Liver (tissue), 9 donors: Measurements from ENCODE around the gene PRRX1. TPM values are rescaled to one million over a fixed set of nuclear protein-coding genes. Genes with fewer than 3 reads are reported as not detected.

Experiments used
- DNase-seq: peaks from one replicate; pipeline ENCODE4 v3.0.0-alpha.2; 2017; ENCODE audit warnings: low spot score
- H3K27ac ChIP-seq, 2 donors: one replicate each; pipeline ENCODE4 v1.7.0; 2013; ENCODE audit warnings: inconsistent platforms in 2 of 2, low read length in 2 of 2, control low read depth in 1 of 2, low read depth in 1 of 2, mild to moderate bottlenecking in 1 of 2
- H3K27me3 ChIP-seq, 4 donors: one replicate each; pipeline versions ENCODE4 v1.6.1 to v1.7.0; 2013; ENCODE audit warnings: low read length in 3 of 4, inconsistent platforms in 1 of 4, mild to moderate bottlenecking in 1 of 4, moderate library complexity in 1 of 4; ENCODE audit not compliant: control insufficient read depth in 4 of 4, insufficient read depth in 4 of 4
- H3K36me3 ChIP-seq, 4 donors: one replicate each; pipeline versions ENCODE4 v1.6.1 to v1.7.0; 2013; ENCODE audit warnings: low read length in 3 of 4, mild to moderate bottlenecking in 3 of 4, low read depth in 1 of 4, moderate library complexity in 1 of 4; ENCODE audit not compliant: control insufficient read depth in 4 of 4, insufficient read depth in 3 of 4
- H3K4me1 ChIP-seq, 4 donors: one replicate each; pipeline versions ENCODE4 v1.6.1 to v1.7.0; 2013; ENCODE audit warnings: low read length in 3 of 4, mild to moderate bottlenecking in 3 of 4, moderate library complexity in 1 of 4; ENCODE audit not compliant: control insufficient read depth in 4 of 4, insufficient read depth in 4 of 4
- H3K4me3 ChIP-seq, 3 donors: one replicate each; pipeline versions ENCODE4 v1.6.1 to v1.7.0; 2013; ENCODE audit warnings: low read length in 3 of 3, control low read depth in 1 of 3, low read depth in 1 of 3, mild to moderate bottlenecking in 1 of 3
- H3K9ac ChIP-seq, 2 donors: one replicate each; pipeline ENCODE4 v1.7.0; 2013; ENCODE audit warnings: low read length in 2 of 2, mild to moderate bottlenecking in 2 of 2, moderate library complexity in 2 of 2, control low read depth in 1 of 2, low read depth in 1 of 2
- H3K9me3 ChIP-seq, 4 donors: one replicate each; pipeline versions ENCODE4 v1.6.1 to v1.7.0; 2013; ENCODE audit warnings: low read length in 3 of 4; ENCODE audit not compliant: control insufficient read depth in 4 of 4
- EGR1 ChIP-seq, 2 donors: IDR thresholded peaks; 2 replicates each; pipeline ENCODE4 v1.6.1; 2016 to 2018; ENCODE audit warnings: antibody characterized with exemption in 2 of 2, low read depth in 2 of 2
- FOXA1 ChIP-seq: IDR thresholded peaks from 2 replicates; pipeline ENCODE4 v1.6.1; 2016; ENCODE audit warnings: antibody characterized with exemption
- GABPA ChIP-seq, 2 donors: IDR thresholded peaks in 1 of 2; conservative IDR thresholded peaks in 1 of 2; 2 replicates each; pipeline ENCODE4 v1.6.1; 2016; ENCODE audit warnings: antibody characterized with exemption in 2 of 2, mild to moderate bottlenecking in 1 of 2, moderate library complexity in 1 of 2
- HNF4A ChIP-seq, 2 donors: conservative IDR thresholded peaks; 2 replicates each; pipeline ENCODE4 v1.6.1; 2016; ENCODE audit warnings: antibody characterized with exemption in 2 of 2, mild to moderate bottlenecking in 2 of 2
- RAD21 ChIP-seq, 2 donors: IDR thresholded peaks; 2 replicates each; pipeline ENCODE4 v1.6.1; 2016; ENCODE audit warnings: antibody characterized with exemption in 2 of 2, mild to moderate bottlenecking in 2 of 2
- TAF1 ChIP-seq: conservative IDR thresholded peaks from 2 replicates; pipeline ENCODE4 v1.6.1; 2016; ENCODE audit warnings: antibody characterized with exemption, mild to moderate bottlenecking
- YY1 ChIP-seq: IDR thresholded peaks from 2 replicates; pipeline ENCODE4 v1.6.1; 2016; ENCODE audit warnings: antibody characterized with exemption, mild to moderate bottlenecking
- WGBS: extraction: QIAGEN DNeasy Blood & Tissue Kit; methylation state at CpG from one replicate; pipeline ENCODE4 v1.1.7; 2013; 5-methylcytosine and 5-hydroxymethylcytosine counted together
- polyA plus RNA-seq, 2 donors: library from polyadenylated mRNA; stranded (reverse) in 1 of 2; unstranded in 1 of 2; fragments of 200-250 nt in 1 of 2; fragments of >200 nt in 1 of 2; fragmentation: Nextera tagmentation in 1 of 2; extraction: Ambion mirVana in 1 of 2; gene quantifications; one replicate each; pipeline versions ENCODE4 v1.2.1 to v1.2.3, GENCODE V29; 2013 to 2015
- total RNA-seq, 2 donors: library from RNA; depleted of rRNA; stranded (reverse); fragments of >200 nt; gene quantifications; one replicate each; pipeline ENCODE4 v1.2.3, GENCODE V29; 2014
- TF ChIP-seq, protein P1 (sequence below): IDR thresholded peaks from 2 replicates; pipeline ENCODE4 v1.6.1; 2016; ENCODE audit warnings: antibody characterized with exemption
- TF ChIP-seq, protein P2 (sequence below): fragments of 150-350 bp; IDR thresholded peaks from 2 replicates; pipeline ENCODE4 v1.5.1; 2017; ENCODE audit warnings: improper control_type of control experiment, low read depth, low read length; ENCODE audit not compliant: missing input control
- TF ChIP-seq, protein P3 (sequence below): IDR thresholded peaks from 2 replicates; pipeline ENCODE4 v1.6.1; 2016; ENCODE audit warnings: antibody characterized with exemption
- TF ChIP-seq, protein P4 (sequence below): IDR thresholded peaks from 2 replicates; pipeline ENCODE4 v1.6.1; 2016; ENCODE audit warnings: antibody characterized with exemption, mild to moderate bottlenecking
- donor health status: healthy.
- donor health status: healthy.
- donor health status: healthy.
- donor health status: healthy.
- donor health status: healthy.

PRRX1 gene
- total and polyA plus RNA-seq, 4 donors: under 0.01 to 0.37 (median 0.25) TPM; not detected in 1

DNA sequence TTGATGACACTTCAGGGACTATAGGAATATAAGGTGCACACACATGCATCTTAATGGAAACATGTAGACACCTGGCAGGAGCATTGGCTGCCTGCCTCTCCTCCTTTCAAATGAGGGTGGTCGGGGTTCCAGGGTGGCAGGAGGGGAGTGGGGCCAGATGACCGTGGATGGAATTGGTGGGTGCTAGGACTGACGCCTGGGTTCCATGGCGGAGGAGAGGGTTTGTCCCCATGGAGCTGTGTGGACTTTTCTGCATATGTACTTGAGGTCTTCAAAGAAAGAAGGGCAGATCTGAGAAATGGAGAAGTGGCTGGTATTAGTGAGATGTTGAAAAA lies 7.7 kb downstream of the PRRX1 start:
- Histone ChIP-seq H3K9ac (no peak overlapping the region), H3K9me3 (no peaks in the 10 kb centered on the region), H3K36me3 (no peaks in the 10 kb centered on the region), H3K4me3 (no peak overlapping the region), H3K27me3 (peaks cover 10 to 24% (median 13%) of the 10 kb centered on the region in 4 donors), H3K4me1 (peaks cover 0 to 3% (median 0%) of the 10 kb centered on the region in 4 donors), H3K27ac (no peak overlapping the region)
- 69% methylated on average over 4 of the region's 4 CpGs for WGBS
- no peak for DNase-seq
- no peak for TF ChIP-seq GABPA (IDR thresholded peaks at IDR 0.05 in 1 of 2, conservative IDR thresholded peaks at IDR 0.05 in 1 of 2)
- TF ChIP-seq, protein P1, sequence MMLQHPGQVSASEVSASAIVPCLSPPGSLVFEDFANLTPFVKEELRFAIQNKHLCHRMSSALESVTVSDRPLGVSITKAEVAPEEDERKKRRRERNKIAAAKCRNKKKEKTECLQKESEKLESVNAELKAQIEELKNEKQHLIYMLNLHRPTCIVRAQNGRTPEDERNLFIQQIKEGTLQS: no peak
- no peak for TF ChIP-seq FOXA1
- TF ChIP-seq, protein P2, sequence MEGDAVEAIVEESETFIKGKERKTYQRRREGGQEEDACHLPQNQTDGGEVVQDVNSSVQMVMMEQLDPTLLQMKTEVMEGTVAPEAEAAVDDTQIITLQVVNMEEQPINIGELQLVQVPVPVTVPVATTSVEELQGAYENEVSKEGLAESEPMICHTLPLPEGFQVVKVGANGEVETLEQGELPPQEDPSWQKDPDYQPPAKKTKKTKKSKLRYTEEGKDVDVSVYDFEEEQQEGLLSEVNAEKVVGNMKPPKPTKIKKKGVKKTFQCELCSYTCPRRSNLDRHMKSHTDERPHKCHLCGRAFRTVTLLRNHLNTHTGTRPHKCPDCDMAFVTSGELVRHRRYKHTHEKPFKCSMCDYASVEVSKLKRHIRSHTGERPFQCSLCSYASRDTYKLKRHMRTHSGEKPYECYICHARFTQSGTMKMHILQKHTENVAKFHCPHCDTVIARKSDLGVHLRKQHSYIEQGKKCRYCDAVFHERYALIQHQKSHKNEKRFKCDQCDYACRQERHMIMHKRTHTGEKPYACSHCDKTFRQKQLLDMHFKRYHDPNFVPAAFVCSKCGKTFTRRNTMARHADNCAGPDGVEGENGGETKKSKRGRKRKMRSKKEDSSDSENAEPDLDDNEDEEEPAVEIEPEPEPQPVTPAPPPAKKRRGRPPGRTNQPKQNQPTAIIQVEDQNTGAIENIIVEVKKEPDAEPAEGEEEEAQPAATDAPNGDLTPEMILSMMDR: no peak

DNA sequence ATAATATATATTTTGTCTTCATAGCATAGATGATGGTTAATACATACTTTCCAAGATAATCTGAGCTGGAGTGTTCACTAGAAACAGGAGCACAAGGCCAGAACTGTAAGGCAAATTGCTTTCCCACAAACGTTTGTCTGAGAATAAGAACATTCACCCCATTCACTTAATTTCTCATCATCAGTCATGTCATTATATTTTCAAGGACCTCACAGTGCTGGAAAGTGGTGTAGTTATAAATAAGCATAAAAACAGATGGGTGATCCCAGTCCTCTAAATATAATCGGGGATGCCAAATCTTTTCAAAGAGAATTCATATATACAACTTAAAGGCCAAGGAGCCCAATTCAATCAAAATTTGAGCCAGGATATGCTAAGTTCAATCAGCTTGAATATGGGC lies 8.4 kb downstream of the PRRX1 start:
- no peak for DNase-seq
- Histone ChIP-seq H3K4me3 (no peak overlapping the region), H3K9me3 (no peaks in the 10 kb centered on the region), H3K27ac (no peak overlapping the region), H3K4me1 (peaks cover 0 to 3% (median 0%) of the 10 kb centered on the region in 4 donors), H3K36me3 (no peaks in the 10 kb centered on the region), H3K9ac (no peak overlapping the region), H3K27me3 (peaks cover 5 to 22% (median 11%) of the 10 kb centered on the region in 4 donors)
- 72% methylated on average over 2 of the region's 2 CpGs for WGBS
- no peak for TF ChIP-seq TAF1
- TF ChIP-seq, protein P3, sequence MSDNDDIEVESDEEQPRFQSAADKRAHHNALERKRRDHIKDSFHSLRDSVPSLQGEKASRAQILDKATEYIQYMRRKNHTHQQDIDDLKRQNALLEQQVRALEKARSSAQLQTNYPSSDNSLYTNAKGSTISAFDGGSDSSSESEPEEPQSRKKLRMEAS: no peak
- TF ChIP-seq, protein P2: no peak
- TF ChIP-seq, protein P4, sequence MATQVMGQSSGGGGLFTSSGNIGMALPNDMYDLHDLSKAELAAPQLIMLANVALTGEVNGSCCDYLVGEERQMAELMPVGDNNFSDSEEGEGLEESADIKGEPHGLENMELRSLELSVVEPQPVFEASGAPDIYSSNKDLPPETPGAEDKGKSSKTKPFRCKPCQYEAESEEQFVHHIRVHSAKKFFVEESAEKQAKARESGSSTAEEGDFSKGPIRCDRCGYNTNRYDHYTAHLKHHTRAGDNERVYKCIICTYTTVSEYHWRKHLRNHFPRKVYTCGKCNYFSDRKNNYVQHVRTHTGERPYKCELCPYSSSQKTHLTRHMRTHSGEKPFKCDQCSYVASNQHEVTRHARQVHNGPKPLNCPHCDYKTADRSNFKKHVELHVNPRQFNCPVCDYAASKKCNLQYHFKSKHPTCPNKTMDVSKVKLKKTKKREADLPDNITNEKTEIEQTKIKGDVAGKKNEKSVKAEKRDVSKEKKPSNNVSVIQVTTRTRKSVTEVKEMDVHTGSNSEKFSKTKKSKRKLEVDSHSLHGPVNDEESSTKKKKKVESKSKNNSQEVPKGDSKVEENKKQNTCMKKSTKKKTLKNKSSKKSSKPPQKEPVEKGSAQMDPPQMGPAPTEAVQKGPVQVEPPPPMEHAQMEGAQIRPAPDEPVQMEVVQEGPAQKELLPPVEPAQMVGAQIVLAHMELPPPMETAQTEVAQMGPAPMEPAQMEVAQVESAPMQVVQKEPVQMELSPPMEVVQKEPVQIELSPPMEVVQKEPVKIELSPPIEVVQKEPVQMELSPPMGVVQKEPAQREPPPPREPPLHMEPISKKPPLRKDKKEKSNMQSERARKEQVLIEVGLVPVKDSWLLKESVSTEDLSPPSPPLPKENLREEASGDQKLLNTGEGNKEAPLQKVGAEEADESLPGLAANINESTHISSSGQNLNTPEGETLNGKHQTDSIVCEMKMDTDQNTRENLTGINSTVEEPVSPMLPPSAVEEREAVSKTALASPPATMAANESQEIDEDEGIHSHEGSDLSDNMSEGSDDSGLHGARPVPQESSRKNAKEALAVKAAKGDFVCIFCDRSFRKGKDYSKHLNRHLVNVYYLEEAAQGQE: no peak
- TF ChIP-seq YY1: no peak
- TF ChIP-seq GABPA (IDR thresholded peaks at IDR 0.05 in 1 of 2, conservative IDR thresholded peaks at IDR 0.05 in 1 of 2): no peak
- no peak for TF ChIP-seq RAD21 (IDR thresholded peaks at IDR 0.05)
- TF ChIP-seq EGR1 (IDR thresholded peaks at IDR 0.05; ENCODE audit: low read depth in 2 of 2): no peak
- TF ChIP-seq HNF4A (conservative IDR thresholded peaks at IDR 0.05): no peak
